GM06990 (cell line): ENCODE data around the gene SPINK5.
A peak's percentile ranks its signal among the peaks of the same experiment; 100 is the strongest.

Experiments
- DNase-seq: peaks from one replicate; pipeline ENCODE4 v3.0.0-alpha.2; 2011; ENCODE audit not compliant: insufficient read length; ENCODE audit errors: extremely low read depth
- H3K27me3 ChIP-seq: replicated peaks from 2 replicates; pipeline ENCODE4 v1.6.0; 2011; ENCODE audit warnings: low read length; ENCODE audit not compliant: control insufficient read depth, insufficient read depth
- H3K36me3 ChIP-seq: 2 replicates; pipeline ENCODE4 v1.5.1; 2011; ENCODE audit warnings: low read length; ENCODE audit not compliant: control insufficient read depth, insufficient read depth
- H3K4me3 ChIP-seq: replicated peaks from 2 replicates; pipeline ENCODE4 v1.5.1; 2011; ENCODE audit warnings: low read depth, mild to moderate bottlenecking, control low read depth, low read length
- TF ChIP-seq, protein P1 (sequence below): IDR thresholded peaks from 2 replicates; pipeline ENCODE4 v1.5.1; 2011; ENCODE audit warnings: low read length, control low read depth, mild to moderate bottlenecking, inconsistent platforms; ENCODE audit not compliant: insufficient read depth, poor library complexity, severe bottlenecking

Gene SPINK5

GRCh38 chr5:148179234-148179824 is 115.5 kb downstream of the SPINK5 start:
- Histone ChIP-seq H3K4me3 (no peak overlapping the region), H3K27me3 (no peaks in the 10 kb centered on the region), H3K36me3 (no peaks in the 10 kb centered on the region)
- DNase-seq = peak; percentile 13
- TF ChIP-seq, protein P1, sequence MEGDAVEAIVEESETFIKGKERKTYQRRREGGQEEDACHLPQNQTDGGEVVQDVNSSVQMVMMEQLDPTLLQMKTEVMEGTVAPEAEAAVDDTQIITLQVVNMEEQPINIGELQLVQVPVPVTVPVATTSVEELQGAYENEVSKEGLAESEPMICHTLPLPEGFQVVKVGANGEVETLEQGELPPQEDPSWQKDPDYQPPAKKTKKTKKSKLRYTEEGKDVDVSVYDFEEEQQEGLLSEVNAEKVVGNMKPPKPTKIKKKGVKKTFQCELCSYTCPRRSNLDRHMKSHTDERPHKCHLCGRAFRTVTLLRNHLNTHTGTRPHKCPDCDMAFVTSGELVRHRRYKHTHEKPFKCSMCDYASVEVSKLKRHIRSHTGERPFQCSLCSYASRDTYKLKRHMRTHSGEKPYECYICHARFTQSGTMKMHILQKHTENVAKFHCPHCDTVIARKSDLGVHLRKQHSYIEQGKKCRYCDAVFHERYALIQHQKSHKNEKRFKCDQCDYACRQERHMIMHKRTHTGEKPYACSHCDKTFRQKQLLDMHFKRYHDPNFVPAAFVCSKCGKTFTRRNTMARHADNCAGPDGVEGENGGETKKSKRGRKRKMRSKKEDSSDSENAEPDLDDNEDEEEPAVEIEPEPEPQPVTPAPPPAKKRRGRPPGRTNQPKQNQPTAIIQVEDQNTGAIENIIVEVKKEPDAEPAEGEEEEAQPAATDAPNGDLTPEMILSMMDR = peak; percentile 59

DNA sequence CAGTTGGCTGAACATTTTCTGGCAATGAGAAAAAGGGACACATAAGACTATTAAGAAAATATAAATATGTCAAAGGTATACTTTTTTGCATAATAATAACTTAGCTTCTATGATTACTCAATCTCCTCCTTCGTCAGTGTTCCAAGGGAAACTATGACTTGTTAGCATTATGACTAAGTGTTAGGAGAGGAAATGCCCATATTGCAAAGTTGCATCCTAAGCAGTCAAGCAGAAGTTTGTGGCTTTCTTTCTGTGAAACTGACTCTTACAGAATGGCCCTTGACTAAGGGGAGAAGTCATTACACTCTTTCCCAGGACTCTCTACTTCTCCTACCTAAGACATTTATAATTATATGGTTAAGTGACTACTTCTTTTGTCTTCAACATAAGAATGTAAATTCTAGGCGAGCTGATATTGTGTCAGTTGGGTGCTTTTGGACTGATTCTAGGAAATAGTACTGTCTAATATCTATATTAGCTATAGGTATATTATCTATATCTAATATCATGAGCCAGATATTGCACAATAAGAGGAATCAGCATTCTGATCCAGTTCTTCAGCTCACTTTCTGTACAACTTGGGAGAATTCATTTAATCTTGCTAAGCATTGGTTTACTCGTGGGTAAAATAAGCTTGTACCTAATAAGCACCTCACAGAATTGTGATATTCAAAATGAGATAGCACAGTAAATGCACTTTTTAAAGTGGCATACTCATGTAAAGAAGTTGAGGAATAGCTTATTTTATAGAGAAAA is 122.6 kb downstream of the SPINK5 start:
- H3K27me3 ChIP-seq = no peaks in the 10 kb centered on the region
- peak; percentile 24 for DNase-seq
- H3K36me3 ChIP-seq = no peaks in the 10 kb centered on the region
- no peak overlapping the region for H3K4me3 ChIP-seq
- TF ChIP-seq, protein P1 = no peak
